Activated T-helper 1 cell treated with anti-CD3 and anti-CD28 coated beads, Interleukin-12 subunit alpha, Interleukin-12 subunit beta, Interleukin-2, Interleukin-4 antibody, amounts not matched to agents 30 ng/mL and 10 ng/mL and 1 ng/mL, durations not matched to agents 14 hours and 24 hours and 36 hours (primary cell): ENCODE results near the gene TOMM6. TPM values are rescaled to one million over a fixed set of nuclear protein-coding genes. Genes with fewer than 3 reads are reported as not detected.
A peak's percentile ranks its signal among the peaks of the same experiment; 100 is the strongest.

Experiments
- DNase-seq: peaks from one replicate; pipeline ENCODE4 v3.0.0; 2021; ENCODE audit warnings: low spot score
- H3K27ac Mint-ChIP-seq: one replicate; pipeline ENCODE4 v1.8.0; 2021; ENCODE audit warnings: mild to moderate bottlenecking, mixed read lengths
- H3K27me3 Mint-ChIP-seq: one replicate; pipeline ENCODE4 v1.8.0; 2022; ENCODE audit warnings: mild to moderate bottlenecking, moderate library complexity, mixed read lengths; ENCODE audit not compliant: insufficient read depth
- H3K36me3 Mint-ChIP-seq: one replicate; pipeline ENCODE4 v1.8.0; 2021; ENCODE audit warnings: low read depth, mixed read lengths
- H3K4me1 Mint-ChIP-seq: one replicate; pipeline ENCODE4 v1.8.0; 2021; ENCODE audit warnings: low read depth, mixed read lengths
- H3K4me3 Mint-ChIP-seq: one replicate; pipeline ENCODE4 v1.8.0; 2021; ENCODE audit warnings: mild to moderate bottlenecking, moderate library complexity, mixed read lengths
- H3K9me3 Mint-ChIP-seq: one replicate; pipeline ENCODE4 v1.8.0; 2021; ENCODE audit warnings: mixed read lengths
- intact Hi-C: fragments of 100-400 bp; cut with micrococcal nuclease; formaldehyde crosslinking; loops from one replicate; pipeline ENCODE4 v1.15.1; 2024
- total RNA-seq: library from RNA; stranded (reverse); gene quantifications from 2 replicates; pipeline ENCODE4 v1.2.3, GENCODE V29; 2022

The TOMM6 gene
- 334 and 338 TPM in 2 replicates for total RNA-seq

GRCh38 chr6:41787219-41787917, at the start of gene TOMM6:
TOMM6 (plus strand) TSS chr6:41787694; CDS start chr6:41787698, 4 bp downstream.
- H3K9me3 Mint-ChIP-seq: no peaks in the 10 kb centered on the region
- intact Hi-C loops: loop anchor here (1.0 to 5.0 kb wide), 15 partner anchors 8 to 1730 kb away; partner anchors contain the start of genes BYSL, FOXP4, FRS3 and MED20
- H3K4me3 Mint-ChIP-seq: peak within 1 kb of the TSS; percentile 97
- peaks cover 12% of the 10 kb centered on the region for H3K27me3 Mint-ChIP-seq
- peak within 1 kb of the TSS; percentile 93 for H3K27ac Mint-ChIP-seq
- H3K36me3 Mint-ChIP-seq: peaks cover 26% of the 10 kb centered on the region
- H3K4me1 Mint-ChIP-seq: peaks cover 17% of the 10 kb centered on the region
- peak; percentile 95 for DNase-seq

GRCh38 chr6:41739041-41739440, 48.5 kb upstream of the TOMM6 start:
- Mint-ChIP-seq H3K4me1 (peaks cover 4% of the 10 kb centered on the region), H3K27me3 (peaks cover 1% of the 10 kb centered on the region), H3K27ac (no peak overlapping the region), H3K9me3 (no peaks in the 10 kb centered on the region), H3K4me3 (no peak overlapping the region), H3K36me3 (no peaks in the 10 kb centered on the region)
- DNase-seq: no peak
- intact Hi-C loops: loop anchor here (10.0 kb wide), 2 partner anchors 664 to 1896 kb away; partner anchors contain the start of genes MAD2L1BP, NFYA and OARD1

GRCh38 chr6:41740366-41741162, 46.9 kb upstream of the TOMM6 start:
- Mint-ChIP-seq H3K4me1 (peaks cover 4% of the 10 kb centered on the region), H3K9me3 (no peaks in the 10 kb centered on the region)

GRCh38 chr6:41741625-41742490, 45.6 kb upstream of the TOMM6 start:
- Mint-ChIP-seq H3K4me3 (no peak overlapping the region), H3K27ac (no peak overlapping the region), H3K9me3 (no peaks in the 10 kb centered on the region), H3K36me3 (no peaks in the 10 kb centered on the region), H3K27me3 (peaks cover 1% of the 10 kb centered on the region), H3K4me1 (no peaks in the 10 kb centered on the region)
- intact Hi-C loops: no loop called here
- DNase-seq: no peak

More at GRCh38 chr6:41740366-41741162, 46.9 kb upstream of the TOMM6 start:
- Mint-ChIP-seq H3K27ac (no peak overlapping the region), H3K36me3 (no peaks in the 10 kb centered on the region), H3K27me3 (peaks cover 1% of the 10 kb centered on the region), H3K4me3 (no peak overlapping the region)
- no peak for DNase-seq
- intact Hi-C loops: no loop called here

DNA sequence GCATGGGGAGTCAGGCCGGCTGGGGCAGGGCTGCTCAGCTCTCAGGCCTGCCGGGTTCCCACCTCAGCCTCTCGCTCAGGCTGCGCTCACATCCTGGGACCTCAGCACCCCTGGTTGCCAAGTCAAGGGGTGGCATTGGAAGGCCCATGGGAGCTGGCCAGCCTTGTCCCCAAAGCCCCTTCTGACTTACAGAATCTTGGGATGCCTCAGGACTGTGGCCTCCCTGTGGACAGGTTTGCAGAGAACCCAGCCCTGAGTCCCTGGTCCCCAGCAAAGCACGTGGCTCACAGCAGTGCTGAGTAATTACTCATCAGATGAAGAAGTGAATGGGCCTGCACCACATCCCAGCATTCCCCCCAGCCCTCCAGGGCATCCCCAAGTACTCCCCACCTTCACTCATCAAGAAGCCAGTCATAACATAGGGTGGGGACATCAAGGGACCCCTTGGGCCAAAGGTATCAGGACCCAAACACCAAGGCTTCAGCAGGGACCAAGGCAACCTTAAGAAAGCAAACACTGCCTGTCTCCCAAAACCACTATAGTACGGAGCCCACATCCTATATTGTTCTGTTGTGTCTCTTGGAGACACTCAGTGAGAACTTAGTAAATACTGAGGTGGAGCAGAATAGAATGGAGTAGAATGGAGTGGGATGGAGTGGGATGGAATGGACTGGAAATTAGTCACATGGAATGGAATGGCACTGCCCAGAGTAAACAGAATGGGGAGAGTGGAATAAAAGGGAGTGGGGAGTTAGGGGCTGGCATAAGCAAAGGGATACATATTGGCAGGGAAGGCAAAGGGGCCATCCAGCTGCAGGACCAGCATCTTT, 43.9 kb upstream of the TOMM6 start:
- Mint-ChIP-seq H3K27me3 (peaks cover 1% of the 10 kb centered on the region), H3K9me3 (no peaks in the 10 kb centered on the region), H3K27ac (no peak overlapping the region), H3K4me3 (no peak overlapping the region), H3K4me1 (no peaks in the 10 kb centered on the region), H3K36me3 (no peaks in the 10 kb centered on the region)
- intact Hi-C loops: no loop called here
- no peak for DNase-seq

DNA sequence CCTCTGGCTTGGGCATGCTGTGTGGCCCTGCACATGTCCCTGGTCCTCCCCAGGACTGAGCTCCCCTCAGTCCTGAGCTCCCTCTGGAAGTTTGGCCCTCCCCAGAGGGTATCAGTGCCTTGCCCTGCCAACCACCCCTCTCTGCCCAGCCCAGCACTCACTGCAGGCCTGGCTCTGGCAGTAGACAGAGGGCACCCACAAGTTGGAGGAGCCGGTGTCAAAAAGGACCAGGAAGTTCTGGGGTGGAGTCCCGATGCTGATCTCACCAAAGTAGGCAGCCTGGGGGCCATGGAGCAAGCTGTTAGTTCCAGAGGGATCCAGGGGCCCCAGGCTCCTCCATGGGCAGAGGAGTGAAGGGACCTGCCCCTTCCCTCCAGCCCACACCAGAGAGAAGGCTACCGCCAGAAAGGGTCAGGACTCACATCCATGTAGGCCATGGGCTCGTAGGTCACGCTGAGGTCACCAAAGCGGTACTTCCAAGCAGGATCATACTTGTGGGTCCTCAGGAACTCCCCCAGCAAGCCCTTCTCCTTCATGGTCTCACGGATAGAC, 43.2 kb upstream of the TOMM6 start:
- H3K4me1 Mint-ChIP-seq: no peaks in the 10 kb centered on the region
- H3K27ac Mint-ChIP-seq: no peak overlapping the region
- H3K4me3 Mint-ChIP-seq: no peak overlapping the region
- H3K36me3 Mint-ChIP-seq: no peaks in the 10 kb centered on the region
- H3K9me3 Mint-ChIP-seq: no peaks in the 10 kb centered on the region
- peaks cover 1% of the 10 kb centered on the region for H3K27me3 Mint-ChIP-seq
- DNase-seq: no peak
- intact Hi-C loops: no loop called here

DNA sequence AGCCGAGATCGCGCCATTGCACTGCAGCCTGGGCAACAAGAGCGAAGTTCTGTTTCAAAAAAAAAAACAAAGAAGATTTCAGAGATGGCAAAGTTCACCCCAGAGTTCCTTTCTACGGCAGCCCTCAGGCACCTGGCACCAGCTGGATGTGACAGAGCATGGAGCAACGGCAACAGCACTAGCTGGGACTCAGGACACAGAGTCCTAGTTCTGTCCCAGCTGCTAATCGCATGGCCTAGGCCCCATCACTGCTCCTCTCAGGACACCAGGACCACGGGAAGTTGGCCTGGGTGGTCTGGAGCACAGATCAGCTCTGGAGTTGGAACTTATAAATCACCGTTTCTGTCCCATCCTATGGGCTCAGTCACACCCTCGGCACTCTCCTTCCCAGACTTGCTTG, 41.4 kb upstream of the TOMM6 start:
- intact Hi-C loops: no loop called here
- Mint-ChIP-seq H3K9me3 (no peaks in the 10 kb centered on the region), H3K27ac (no peak overlapping the region), H3K27me3 (peaks cover 4% of the 10 kb centered on the region), H3K4me1 (no peaks in the 10 kb centered on the region), H3K4me3 (no peak overlapping the region), H3K36me3 (no peaks in the 10 kb centered on the region)
- no peak for DNase-seq

GRCh38 chr6:41747256-41748101, 40.0 kb upstream of the TOMM6 start, which contains the start of gene PGC:
PGC (minus strand) TSS chr6:41747397; CDS start chr6:41747334, 63 bp downstream.
- Mint-ChIP-seq H3K36me3 (no peaks in the 10 kb centered on the region), H3K27me3 (peaks cover 3% of the 10 kb centered on the region), H3K4me1 (no peaks in the 10 kb centered on the region), H3K4me3 (no peak within 1 kb of the TSS), H3K9me3 (no peaks in the 10 kb centered on the region), H3K27ac (no peak within 1 kb of the TSS)
- DNase-seq: no peak
- intact Hi-C loops: no loop called here

DNA sequence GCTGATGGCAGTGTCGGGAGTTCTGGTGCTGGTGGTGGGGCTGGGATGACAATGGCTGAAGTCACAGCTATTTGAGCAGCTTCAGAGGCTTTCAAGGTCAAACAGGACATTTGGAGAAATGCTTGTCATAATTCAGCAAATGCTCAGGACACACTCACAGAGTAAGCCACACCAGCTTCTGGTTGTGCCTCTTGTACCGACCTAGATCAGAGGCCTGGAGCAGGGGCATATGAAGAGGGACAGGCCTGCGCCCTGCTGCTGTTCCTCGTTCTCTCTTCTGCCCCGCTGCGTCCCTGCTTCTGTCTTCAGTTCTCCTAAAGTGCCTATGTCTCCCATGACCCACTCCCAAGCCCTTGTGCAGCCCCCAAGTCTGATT, 39.4 kb upstream of the TOMM6 start:
- no peak overlapping the region for H3K27ac Mint-ChIP-seq
- no peaks in the 10 kb centered on the region for H3K36me3 Mint-ChIP-seq
- DNase-seq: no peak
- intact Hi-C loops: no loop called here
- H3K4me3 Mint-ChIP-seq: no peak overlapping the region
- H3K27me3 Mint-ChIP-seq: peaks cover 4% of the 10 kb centered on the region
- no peaks in the 10 kb centered on the region for H3K9me3 Mint-ChIP-seq
- H3K4me1 Mint-ChIP-seq: no peaks in the 10 kb centered on the region

GRCh38 chr6:41748542-41748941, 39.0 kb upstream of the TOMM6 start:
- no peak for DNase-seq
- Mint-ChIP-seq H3K9me3 (no peaks in the 10 kb centered on the region), H3K27ac (no peak overlapping the region), H3K4me1 (no peaks in the 10 kb centered on the region), H3K36me3 (no peaks in the 10 kb centered on the region), H3K27me3 (peaks cover 7% of the 10 kb centered on the region), H3K4me3 (no peak overlapping the region)
- intact Hi-C loops: no loop called here

GRCh38 chr6:41750374-41750773, 37.1 kb upstream of the TOMM6 start:
- no peak overlapping the region for H3K27ac Mint-ChIP-seq
- H3K27me3 Mint-ChIP-seq: peaks cover 18% of the 10 kb centered on the region
- intact Hi-C loops: no loop called here
- no peaks in the 10 kb centered on the region for H3K36me3 Mint-ChIP-seq
- DNase-seq: no peak
- no peaks in the 10 kb centered on the region for H3K9me3 Mint-ChIP-seq
- no peaks in the 10 kb centered on the region for H3K4me1 Mint-ChIP-seq
- H3K4me3 Mint-ChIP-seq: no peak overlapping the region
